Measurements from ENCODE around the gene CCL13.

CCL13 gene

GRCh38 chr17:34398990-34399389 lies 42.7 kb downstream of the CCL13 start:
- no peak overlapping the region for H3K9ac ChIP-seq (ENCODE audit: low read length)
- H4K20me1 ChIP-seq (ENCODE audit: insufficient read depth, low read length) = peaks cover 5% of the 10 kb centered on the region; the same call in 1 of the 2 replicates
- no peak overlapping the region for H3K27ac ChIP-seq (ENCODE audit: low read length)
- H3K4me1 ChIP-seq (ENCODE audit: low read length) = peaks cover 38% of the 10 kb centered on the region
- TF ChIP-seq EZH2phosphoT487 (IDR thresholded peaks at IDR 0.05; ENCODE audit: low read depth) = no peak
- TF ChIP-seq, protein P1, sequence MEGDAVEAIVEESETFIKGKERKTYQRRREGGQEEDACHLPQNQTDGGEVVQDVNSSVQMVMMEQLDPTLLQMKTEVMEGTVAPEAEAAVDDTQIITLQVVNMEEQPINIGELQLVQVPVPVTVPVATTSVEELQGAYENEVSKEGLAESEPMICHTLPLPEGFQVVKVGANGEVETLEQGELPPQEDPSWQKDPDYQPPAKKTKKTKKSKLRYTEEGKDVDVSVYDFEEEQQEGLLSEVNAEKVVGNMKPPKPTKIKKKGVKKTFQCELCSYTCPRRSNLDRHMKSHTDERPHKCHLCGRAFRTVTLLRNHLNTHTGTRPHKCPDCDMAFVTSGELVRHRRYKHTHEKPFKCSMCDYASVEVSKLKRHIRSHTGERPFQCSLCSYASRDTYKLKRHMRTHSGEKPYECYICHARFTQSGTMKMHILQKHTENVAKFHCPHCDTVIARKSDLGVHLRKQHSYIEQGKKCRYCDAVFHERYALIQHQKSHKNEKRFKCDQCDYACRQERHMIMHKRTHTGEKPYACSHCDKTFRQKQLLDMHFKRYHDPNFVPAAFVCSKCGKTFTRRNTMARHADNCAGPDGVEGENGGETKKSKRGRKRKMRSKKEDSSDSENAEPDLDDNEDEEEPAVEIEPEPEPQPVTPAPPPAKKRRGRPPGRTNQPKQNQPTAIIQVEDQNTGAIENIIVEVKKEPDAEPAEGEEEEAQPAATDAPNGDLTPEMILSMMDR (IDR thresholded peaks at IDR 0.05; ENCODE audit: low read depth, low read length) = no peak
- peak overlapping the region; percentile 33 for H3K4me2 ChIP-seq (ENCODE audit: low read length)
- H3K79me2 ChIP-seq (ENCODE audit: low read length) = no peaks in the 10 kb centered on the region
- H3K9me3 ChIP-seq (ENCODE audit: insufficient read depth, low read length) = no peaks in the 10 kb centered on the region
- H3K4me3 ChIP-seq (ENCODE audit: low read length) = no peak overlapping the region
- no peaks in the 10 kb centered on the region for H3K36me3 ChIP-seq (replicated peaks; ENCODE audit: low read depth, low read length)
- H3K27me3 ChIP-seq (ENCODE audit: low read depth, low read length) = peaks cover 62% of the 10 kb centered on the region
- H2AFZ ChIP-seq (ENCODE audit: low read depth, low read length) = no peak overlapping the region

GRCh38 chr17:34399725-34400124 lies 43.4 kb downstream of the CCL13 start:
- Histone ChIP-seq H3K9ac (ENCODE audit: low read length) (no peak overlapping the region), H4K20me1 (ENCODE audit: insufficient read depth, low read length) (peaks cover 5% of the 10 kb centered on the region; the same call in 1 of the 2 replicates), H2AFZ (ENCODE audit: low read depth, low read length) (no peak overlapping the region), H3K9me3 (ENCODE audit: insufficient read depth, low read length) (no peaks in the 10 kb centered on the region), H3K4me2 (ENCODE audit: low read length) (no peak overlapping the region), H3K27ac (ENCODE audit: low read length) (no peak overlapping the region), H3K79me2 (ENCODE audit: low read length) (no peaks in the 10 kb centered on the region), H3K36me3 (replicated peaks; ENCODE audit: low read depth, low read length) (no peaks in the 10 kb centered on the region), H3K4me3 (ENCODE audit: low read length) (no peak overlapping the region), H3K4me1 (ENCODE audit: low read length) (peaks cover 30% of the 10 kb centered on the region), H3K27me3 (ENCODE audit: low read depth, low read length) (peaks cover 58% of the 10 kb centered on the region)
- no peak for TF ChIP-seq EZH2phosphoT487 (IDR thresholded peaks at IDR 0.05; ENCODE audit: low read depth)
- TF ChIP-seq, protein P1 (IDR thresholded peaks at IDR 0.05; ENCODE audit: low read depth, low read length) = no peak

GRCh38 chr17:34400301-34400931 lies 44.1 kb downstream of the CCL13 start:
- H3K4me3 ChIP-seq (ENCODE audit: low read length) = no peak overlapping the region
- no peak for TF ChIP-seq EZH2phosphoT487 (IDR thresholded peaks at IDR 0.05; ENCODE audit: low read depth)
- TF ChIP-seq, protein P1 (IDR thresholded peaks at IDR 0.05; ENCODE audit: low read depth, low read length) = no peak
- H3K79me2 ChIP-seq (ENCODE audit: low read length) = no peaks in the 10 kb centered on the region
- H3K4me2 ChIP-seq (ENCODE audit: low read length) = no peak overlapping the region
- no peaks in the 10 kb centered on the region for H3K36me3 ChIP-seq (replicated peaks; ENCODE audit: low read depth, low read length)
- peaks cover 27% of the 10 kb centered on the region for H3K4me1 ChIP-seq (ENCODE audit: low read length)
- no peak overlapping the region for H2AFZ ChIP-seq (ENCODE audit: low read depth, low read length)
- H3K27me3 ChIP-seq (ENCODE audit: low read depth, low read length) = peaks cover 52% of the 10 kb centered on the region
- no peaks in the 10 kb centered on the region for H3K9me3 ChIP-seq (ENCODE audit: insufficient read depth, low read length)
- H3K27ac ChIP-seq (ENCODE audit: low read length) = no peak overlapping the region
- H3K9ac ChIP-seq (ENCODE audit: low read length) = no peak overlapping the region
- peaks cover 5% of the 10 kb centered on the region; the same call in 1 of the 2 replicates for H4K20me1 ChIP-seq (ENCODE audit: insufficient read depth, low read length)

- no peak overlapping the region for H3K9ac ChIP-seq (ENCODE audit: low read length)
- no peak overlapping the region for H3K4me2 ChIP-seq (ENCODE audit: low read length)
- no peak overlapping the region for H2AFZ ChIP-seq (ENCODE audit: low read depth, low read length)
- H3K27ac ChIP-seq (ENCODE audit: low read length) = no peak overlapping the region
- no peak for TF ChIP-seq EZH2phosphoT487 (IDR thresholded peaks at IDR 0.05; ENCODE audit: low read depth)
- TF ChIP-seq, protein P1 (IDR thresholded peaks at IDR 0.05; ENCODE audit: low read depth, low read length) = no peak
- no peak overlapping the region for H3K4me3 ChIP-seq (ENCODE audit: low read length)
- no peaks in the 10 kb centered on the region for H3K9me3 ChIP-seq (ENCODE audit: insufficient read depth, low read length)
- H3K4me1 ChIP-seq (ENCODE audit: low read length) = peaks cover 22% of the 10 kb centered on the region
- no peaks in the 10 kb centered on the region for H3K36me3 ChIP-seq (replicated peaks; ENCODE audit: low read depth, low read length)
- H3K27me3 ChIP-seq (ENCODE audit: low read depth, low read length) = peaks cover 44% of the 10 kb centered on the region
- H3K79me2 ChIP-seq (ENCODE audit: low read length) = no peaks in the 10 kb centered on the region
- H4K20me1 ChIP-seq (ENCODE audit: insufficient read depth, low read length) = peaks cover 5% of the 10 kb centered on the region; the same call in 1 of the 2 replicates
Observed at GRCh38 chr17:34401165-34401564, 44.9 kb downstream of the CCL13 start.

All from OCI-LY3 (cell line).